GM19395 (cell line): Measurements from ENCODE around the gene CAMK2N1.

ENCODE experiments used
- ATAC-seq: cut with Tn5 transposase; IDR thresholded peaks from one replicate; pipeline ENCODE4 v1.9.1; 2021; ENCODE audit warnings: mild to moderate bottlenecking, moderate library complexity; ENCODE audit not compliant: unreplicated experiment

Gene CAMK2N1

DNA sequence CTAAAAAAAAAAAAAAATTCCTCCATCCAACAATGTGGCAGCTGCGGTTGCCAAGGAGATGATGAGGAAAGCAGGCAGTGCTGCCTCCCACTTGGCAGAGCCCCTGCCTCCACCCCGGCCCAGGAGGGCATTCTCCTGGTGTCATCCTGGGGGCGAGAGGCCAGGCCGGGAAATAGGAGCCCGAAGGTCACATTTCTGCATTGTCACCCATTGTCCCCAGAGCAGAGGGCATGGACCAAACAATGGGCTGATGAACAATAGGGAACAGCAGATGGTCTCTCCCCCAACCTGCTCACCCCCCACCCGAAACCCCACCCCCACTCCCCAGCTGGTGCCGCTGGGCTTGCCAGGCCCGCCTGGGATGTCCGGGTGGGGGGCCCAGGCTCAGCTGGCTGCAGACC is 37.3 kb downstream of the CAMK2N1 start:
- no peak for ATAC-seq

DNA sequence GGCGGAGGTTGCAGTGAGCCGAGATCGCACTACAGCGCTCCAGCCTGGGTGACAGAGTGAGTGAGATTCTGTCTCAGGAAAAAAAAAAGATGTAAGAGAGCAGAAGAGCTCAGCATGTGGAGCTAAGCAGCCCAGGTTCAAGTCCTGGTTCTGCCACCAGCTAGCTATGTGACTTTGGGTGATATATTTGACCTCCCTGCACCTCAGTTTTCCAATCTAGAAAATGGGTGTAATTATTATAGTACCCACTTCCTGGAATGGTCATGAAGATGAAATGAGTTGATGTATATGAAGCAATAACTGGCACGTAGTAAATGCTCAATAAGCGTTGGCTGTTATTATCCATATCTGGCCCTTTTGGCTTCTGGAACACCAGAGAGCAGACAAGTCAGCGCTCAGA is 38.2 kb downstream of the CAMK2N1 start:
- no peak for ATAC-seq

DNA sequence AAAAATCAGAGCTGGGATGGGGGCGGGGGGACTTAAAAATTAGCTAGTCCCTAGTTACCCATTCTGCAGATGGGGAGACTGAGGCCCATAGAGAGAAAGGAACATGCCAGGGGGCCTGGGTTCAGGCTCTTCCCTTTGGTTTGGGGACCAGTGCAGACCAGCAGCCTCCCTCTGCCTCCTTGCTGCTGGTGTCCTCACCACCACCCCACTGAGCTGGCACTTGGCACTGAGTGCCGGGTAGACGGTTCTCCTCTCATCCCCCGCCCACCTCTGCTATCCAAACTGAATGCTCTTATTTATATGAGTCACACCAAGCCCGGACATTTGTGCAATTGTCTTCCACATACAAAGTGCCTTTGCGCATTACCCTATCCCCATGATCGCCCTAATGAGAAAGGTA is 39.2 kb downstream of the CAMK2N1 start:
- ATAC-seq: no peak

GRCh38 chr1:20445956-20446355 is 40.1 kb downstream of the CAMK2N1 start:
- ATAC-seq: no peak

- ATAC-seq: no peak
Observed at GRCh38 chr1:20443703-20444586, 42.1 kb downstream of the CAMK2N1 start.

DNA sequence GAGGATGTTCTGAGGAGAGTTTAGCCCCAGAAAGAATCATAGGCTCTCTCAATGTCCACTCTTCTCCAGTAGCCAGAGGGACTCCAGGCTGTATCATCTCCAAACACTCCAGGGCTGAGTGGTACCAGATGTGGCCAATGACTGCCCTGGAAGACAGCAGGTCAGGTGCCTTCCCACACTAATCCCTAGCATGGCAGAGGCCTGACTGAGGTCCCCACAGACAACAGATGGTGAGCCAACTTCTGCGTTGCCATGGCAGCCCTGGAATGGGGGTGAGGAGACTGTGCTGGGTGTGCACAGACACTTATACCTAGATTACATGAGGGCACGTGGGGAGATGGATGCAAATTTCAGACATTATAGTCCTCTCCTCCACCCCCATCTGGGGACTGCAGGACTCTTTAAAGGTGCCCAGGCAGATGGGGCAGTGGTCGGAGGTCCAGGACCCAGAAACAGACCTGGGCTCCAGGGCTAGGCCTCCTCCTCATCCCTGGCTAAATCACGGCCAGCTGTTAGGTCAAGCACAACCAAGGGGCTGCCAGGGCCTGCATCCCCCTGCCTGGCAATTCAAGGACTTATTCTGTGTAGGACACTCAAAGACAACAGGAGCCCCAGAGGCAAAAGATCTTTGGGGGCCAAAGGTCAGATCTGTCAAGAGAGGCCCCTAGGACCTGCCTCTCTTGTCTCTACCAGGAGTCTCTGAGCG is 42.9 kb downstream of the CAMK2N1 start:
- ATAC-seq: no peak

- ATAC-seq: no peak
Observed at GRCh38 chr1:20440785-20441200, 45.2 kb downstream of the CAMK2N1 start.

GRCh38 chr1:20439282-20439681 is 46.7 kb downstream of the CAMK2N1 start:
- no peak for ATAC-seq

- no peak for ATAC-seq
Observed at GRCh38 chr1:20437640-20438039, 48.4 kb downstream of the CAMK2N1 start.

DNA sequence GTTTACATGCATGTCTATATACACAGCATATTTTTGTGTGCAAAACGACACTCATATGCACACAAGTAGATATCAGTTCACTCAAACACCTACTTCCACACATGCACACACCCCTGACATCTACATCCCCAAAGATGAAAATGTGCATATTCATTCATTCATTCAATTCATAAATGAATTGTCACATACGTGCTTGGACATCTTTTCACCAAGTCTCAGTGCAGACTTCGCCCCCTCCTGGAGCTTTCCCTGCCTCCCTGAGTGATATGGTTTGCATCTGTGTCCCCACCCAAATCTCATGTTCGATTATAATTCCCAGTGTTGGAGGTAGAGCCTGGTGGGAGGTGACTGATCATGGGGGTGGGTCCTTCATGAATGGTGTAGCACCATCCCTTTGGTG is 53.1 kb downstream of the CAMK2N1 start:
- ATAC-seq: no peak
